ENCODE results near the gene RAB7B.

DNA sequence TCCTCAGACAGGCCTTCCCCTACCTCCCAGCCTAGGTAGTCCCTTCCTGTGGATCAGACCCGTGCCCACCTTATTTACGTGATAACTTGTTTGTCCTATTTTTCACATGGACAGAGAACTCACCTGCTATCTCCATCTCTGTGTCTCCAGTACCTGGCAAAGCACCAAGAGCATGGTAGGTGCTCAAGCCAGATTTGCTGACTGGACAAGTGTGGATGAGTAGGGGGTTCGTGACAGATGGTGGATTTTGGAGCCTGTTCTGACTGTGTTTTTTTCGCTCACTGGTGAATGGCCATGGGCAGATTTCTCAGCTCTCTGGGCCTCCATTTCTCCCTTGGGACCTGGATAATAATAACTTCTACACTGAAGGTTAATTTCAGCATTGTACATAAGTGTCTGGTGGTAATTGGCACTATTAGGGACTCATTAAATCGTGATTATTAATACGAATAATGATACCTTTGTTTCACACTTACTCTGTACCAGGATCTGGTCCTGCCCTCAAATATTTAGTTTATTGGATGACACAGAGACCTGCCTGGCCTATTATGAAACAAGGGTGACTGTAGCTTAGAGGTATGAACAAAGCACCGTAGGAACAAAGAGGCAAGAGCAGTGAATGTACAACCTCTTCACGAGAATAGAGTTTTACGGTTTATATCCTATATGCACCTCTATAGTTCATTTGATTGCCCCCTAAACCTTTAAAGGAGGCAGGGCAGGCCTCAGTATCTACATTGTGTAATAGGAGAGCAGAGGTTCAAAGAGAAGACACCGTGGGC lies 35.5 kb downstream of the RAB7B start:
- TF ChIP-seq, protein P1, sequence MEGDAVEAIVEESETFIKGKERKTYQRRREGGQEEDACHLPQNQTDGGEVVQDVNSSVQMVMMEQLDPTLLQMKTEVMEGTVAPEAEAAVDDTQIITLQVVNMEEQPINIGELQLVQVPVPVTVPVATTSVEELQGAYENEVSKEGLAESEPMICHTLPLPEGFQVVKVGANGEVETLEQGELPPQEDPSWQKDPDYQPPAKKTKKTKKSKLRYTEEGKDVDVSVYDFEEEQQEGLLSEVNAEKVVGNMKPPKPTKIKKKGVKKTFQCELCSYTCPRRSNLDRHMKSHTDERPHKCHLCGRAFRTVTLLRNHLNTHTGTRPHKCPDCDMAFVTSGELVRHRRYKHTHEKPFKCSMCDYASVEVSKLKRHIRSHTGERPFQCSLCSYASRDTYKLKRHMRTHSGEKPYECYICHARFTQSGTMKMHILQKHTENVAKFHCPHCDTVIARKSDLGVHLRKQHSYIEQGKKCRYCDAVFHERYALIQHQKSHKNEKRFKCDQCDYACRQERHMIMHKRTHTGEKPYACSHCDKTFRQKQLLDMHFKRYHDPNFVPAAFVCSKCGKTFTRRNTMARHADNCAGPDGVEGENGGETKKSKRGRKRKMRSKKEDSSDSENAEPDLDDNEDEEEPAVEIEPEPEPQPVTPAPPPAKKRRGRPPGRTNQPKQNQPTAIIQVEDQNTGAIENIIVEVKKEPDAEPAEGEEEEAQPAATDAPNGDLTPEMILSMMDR (IDR thresholded peaks at IDR 0.05), result no peak
- TF ChIP-seq POLR2A (IDR thresholded peaks at IDR 0.05), result no peak
- TF ChIP-seq POLR2AphosphoS5 (IDR thresholded peaks at IDR 0.05), result no peak
- no peak for TF ChIP-seq EP300 (IDR thresholded peaks at IDR 0.05)
